NCI-H82 (cell line): ENCODE measurements around the gene WDR91.

Source experiments
- DNase-seq: peaks from one replicate; lab custom pipeline; 2025; lab: John Stamatoyannopoulos, UW

WDR91 gene

DNA sequence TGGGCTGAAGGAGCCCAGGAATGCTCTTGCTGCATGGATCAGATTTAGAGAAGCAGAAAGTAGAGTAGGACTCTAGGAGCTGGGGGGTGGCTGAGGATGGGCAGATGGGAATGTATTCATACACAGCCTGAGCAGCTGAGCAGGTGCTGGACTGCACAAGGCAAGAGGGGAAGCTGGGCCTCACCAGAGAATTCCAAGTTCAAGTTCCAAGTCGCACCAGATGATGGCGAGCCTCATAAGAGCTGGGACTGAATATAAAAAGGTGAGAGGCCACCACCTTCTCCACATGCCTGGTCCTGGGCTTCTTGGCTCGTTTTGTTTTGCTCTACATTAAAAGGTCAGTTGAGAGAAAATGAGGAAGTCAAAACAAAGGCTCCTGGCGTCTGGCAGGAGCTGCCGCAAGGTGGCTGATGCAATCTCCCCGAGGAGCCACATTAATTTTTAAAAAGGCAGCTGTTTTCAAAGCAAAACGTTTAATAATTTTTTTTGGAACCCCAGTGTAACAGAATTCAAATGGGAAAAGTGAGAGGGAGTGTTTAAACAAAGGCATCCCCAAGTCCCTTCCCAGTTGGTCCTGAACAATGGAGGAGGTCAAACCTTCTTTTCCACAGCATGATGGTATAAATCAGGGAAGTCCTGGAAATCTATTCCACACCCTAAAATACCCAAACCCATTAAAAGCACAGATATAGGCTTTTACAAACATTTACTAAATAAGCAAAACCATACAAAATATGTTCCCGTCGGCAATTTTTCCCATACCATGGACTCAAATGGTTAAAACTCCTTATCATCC is 50.3 kb downstream of the WDR91 start:
- no peak for DNase-seq

GRCh38 chr7:135160098-135160857 is 51.0 kb downstream of the WDR91 start:
- no peak for DNase-seq

GRCh38 chr7:135159359-135160085 is 51.8 kb downstream of the WDR91 start:
- no peak for DNase-seq

DNA sequence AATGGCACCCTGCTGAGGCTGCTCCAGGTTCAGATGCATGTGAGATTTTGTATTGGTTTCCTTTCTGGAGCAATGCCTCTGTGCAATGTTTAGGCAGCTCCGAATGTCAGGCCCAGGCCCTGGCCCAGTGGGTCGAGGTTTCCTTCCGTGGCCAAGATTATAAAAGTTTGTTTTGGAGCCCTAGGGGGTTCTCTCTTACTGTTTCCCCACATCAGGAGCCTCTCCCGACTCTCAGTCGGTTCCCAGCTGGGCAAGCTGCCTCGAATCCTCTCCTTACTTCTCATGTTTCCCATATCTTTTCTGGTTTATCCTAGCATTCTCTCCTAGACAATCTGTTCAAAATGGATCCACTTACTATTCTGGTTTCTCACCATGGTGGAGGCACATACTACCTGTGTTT is 52.5 kb downstream of the WDR91 start:
- no peak for DNase-seq

DNA sequence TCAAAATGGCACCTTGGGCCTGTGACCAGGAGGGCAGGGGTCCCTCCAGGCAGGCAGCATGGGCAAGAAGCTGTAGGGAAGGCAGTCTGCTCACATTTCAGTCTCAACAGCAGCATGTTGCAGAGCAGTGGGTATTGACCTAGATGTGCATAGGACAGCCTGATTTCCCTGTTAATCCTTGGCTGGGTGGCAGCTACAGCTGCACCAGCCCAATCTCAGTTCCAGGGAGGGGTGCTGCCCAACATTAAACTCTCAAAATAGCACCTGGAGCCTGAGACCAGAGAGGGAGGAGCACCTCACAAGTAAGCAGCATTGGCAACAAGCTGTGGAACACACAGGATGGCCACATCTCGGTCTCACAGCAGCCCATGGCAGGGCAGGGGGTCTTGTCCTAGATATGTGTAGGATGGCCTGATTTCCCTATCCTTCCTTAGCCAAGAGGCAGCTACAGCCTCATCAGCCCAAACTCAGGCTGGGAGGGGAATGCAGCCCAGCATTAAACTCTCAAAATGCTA is 53.1 kb downstream of the WDR91 start:
- DNase-seq, result no peak

DNA sequence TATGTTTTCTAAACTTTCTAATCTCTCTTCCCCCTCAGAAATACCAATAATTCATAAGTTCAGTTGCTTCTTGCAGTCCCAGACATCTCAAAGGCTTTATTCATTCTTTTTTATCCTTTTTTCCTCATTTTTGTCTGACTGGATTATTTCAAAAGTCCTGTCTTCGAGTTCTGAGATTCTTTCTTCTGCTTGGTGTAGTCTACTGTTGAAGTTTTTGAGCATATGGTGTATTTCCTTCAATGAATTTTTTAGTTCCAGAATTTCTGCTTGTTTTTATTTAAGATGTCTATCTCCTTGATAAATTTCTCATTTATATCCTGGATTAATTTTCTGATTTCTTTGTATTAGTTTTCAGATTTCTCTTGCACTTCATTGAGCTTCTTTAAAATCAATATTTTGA is 55.0 kb downstream of the WDR91 start:
- DNase-seq, result no peak

- no peak for DNase-seq
Measured at GRCh38 chr7:135154734-135155133, 56.6 kb downstream of the WDR91 start.

DNA sequence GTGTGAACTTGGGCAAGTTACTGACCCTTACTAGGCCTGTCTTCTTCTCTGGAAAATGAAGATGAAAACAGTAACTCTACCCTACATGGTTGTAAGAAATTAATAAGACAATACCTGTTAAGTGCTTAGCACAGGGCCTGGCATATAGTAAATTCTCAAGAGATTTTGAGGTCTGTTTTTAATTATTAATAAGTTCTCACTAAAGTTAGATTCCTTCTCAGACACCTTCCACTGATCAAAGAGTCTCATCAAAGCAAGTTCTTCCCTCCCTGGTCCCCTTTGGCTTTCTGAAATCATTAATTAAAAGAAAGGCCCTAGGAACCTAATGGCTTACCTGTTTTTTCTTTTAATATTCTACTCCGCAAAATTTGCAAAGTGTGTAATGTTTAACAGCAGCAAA is 58.9 kb downstream of the WDR91 start:
- no peak for DNase-seq

DNA sequence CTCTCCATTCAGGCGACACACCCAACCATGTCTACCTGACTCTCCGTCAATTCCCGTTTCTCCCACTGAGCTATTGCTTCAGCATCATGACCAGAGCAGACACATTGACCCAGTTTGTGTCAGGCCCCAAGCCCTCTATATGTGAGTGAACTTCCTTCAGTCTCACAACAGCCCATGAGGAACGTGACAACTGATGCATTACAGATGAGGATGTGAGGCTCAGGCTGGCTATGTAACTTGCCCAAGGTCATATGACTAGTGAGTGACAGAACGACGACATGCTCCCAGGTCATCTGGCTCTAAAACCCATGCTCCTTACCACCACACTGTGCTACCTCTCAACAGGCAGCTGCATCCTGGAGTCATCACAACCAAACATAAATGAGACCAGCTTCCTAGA is 59.8 kb downstream of the WDR91 start:
- DNase-seq, result no peak

DNA sequence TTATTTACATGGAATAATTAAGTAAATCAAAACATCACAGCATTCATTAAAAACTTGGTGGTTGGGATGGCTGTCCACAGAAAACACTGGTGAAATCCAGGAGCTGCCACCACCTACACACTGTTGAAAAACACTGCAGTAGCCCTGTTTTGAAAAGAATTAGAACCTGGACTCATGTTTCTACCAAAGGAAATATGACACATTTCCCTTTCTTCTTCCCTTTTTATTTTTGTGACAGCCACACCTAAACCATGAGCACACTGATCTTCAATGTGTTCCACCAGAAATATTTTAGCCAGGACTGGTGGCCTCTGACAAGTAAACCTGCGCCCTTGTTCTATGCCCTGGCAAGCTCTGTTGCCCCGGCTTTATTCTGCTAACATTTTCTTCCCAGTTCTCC is 60.2 kb downstream of the WDR91 start:
- DNase-seq, result no peak

DNA sequence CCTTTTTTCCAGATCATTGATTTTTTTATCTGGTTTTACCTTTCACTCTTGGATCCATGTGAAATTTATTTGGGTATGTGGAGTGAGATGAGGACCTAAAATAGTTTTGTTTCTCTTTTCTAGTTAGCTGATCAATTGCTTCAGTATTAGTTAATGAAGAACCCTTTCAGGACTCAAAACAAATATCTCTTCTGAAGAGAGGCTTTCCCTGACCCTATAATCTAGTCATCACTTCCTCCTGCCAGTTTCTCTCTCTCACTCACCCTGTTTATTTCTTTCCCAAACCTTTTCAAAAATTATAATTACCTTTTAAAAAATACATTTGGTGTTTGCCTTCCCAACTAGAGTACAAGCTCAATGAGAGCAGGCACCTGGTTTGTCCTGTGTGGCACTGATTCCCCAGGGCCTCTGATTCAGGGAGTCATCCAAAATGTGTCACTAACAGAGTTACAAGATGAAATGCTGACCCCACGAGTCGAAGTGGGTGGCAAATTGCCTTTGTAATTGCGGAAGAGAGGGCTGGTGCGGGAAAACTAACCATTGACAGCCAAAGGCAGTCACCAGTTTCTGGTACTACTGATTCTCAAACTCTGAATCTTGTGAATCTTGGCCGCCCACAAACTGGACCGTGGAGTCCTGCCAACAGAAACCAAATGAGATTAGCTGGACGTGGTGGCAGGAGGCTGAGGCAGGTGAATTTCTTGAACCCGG is 61.1 kb downstream of the WDR91 start:
- no peak for DNase-seq

DNA sequence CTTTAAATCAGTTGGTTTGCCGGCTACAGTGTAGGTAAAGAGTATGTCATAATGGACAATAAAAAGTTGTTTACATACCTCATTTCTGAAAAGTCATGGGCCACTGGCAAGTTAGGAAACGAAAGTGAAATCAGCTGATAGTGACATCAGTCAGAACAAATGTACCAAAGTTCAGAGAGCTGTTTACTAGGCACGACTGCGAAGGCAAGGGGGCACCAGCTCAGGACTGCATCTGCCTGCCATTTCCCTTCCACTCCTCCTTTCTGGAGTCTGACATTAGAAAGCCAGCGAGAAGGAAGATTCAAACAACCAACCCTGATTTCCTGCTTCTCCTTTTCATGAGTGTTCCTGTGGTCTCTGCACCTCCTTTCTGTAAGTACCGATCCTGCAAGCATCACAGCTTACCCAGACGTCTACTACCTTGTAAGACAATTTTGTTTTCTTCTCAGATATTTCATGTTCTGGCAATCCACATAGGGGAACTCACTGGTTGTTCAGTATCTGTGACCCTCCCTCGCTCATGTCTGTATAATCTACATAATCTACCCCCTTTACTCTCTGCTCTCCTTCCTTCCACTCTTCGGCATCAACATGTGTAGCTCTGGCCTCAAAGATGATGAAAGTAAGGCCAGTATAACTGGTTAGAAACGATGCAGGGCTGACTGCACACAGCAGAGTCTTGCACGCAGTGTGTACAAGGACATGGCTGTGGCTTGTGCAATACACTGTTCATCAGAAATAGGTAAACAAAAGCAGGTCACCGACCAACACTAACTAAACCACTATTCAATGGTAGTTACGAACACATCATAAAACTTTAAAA is 63.2 kb downstream of the WDR91 start, which contains the start of gene TMEM140:
TMEM140 (plus strand) TSS at position 174 of the 823 bp plus-strand sequence. CDS start 16,370 bp downstream, outside the sequence.
- DNase-seq, result no peak

DNA sequence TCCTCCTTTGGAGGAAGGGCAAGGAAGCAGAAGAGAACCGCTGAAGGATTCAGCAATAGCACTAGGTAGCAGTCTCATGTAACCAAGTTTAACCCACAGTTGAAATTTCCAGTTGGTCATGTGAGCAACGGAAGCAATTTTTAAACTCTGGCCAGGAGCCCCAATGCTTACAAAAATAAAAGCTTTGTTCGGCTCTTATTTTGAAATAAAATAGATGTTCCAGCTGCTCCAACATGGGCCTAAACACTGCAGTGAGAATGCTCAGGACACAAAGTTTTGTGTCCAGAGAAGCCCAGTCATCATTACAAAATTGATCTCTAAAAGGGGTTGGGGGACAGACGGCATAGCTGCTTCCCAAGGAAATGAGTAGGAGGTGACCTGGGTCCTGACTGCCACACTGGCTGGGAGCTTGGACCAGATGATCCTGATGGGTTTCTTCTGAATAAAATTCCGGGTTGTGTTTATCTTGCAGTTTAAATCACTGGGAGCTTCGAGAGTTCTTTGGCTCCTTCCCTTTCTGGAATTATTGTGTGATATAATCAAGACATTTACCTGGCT is 63.9 kb downstream of the WDR91 start:
- DNase-seq, result no peak

- no peak for DNase-seq
Measured at GRCh38 chr7:135143885-135144668, 67.2 kb downstream of the WDR91 start.
